GM11168 (cell line): ENCODE measurements around the gene TMEM196.

Source experiments
- in situ Hi-C: fragments of 300-500 bp; cut with MboI; formaldehyde crosslinking; loops from one replicate; pipeline ENCODE4 v1.12.0; 2022; ENCODE audit warnings: low sequenced_read_pairs; ENCODE audit not compliant: unreplicated experiment

The TMEM196 gene

GRCh38 chr7:19772841-19773760 is at the start of gene TMEM196:
Gene TMEM196, minus strand, starts transcription at chr7:19773617. Its CDS starts 921 bp downstream, at chr7:19772696.
- in situ Hi-C loops, result loop anchor here (25.0 kb wide), 3 partner anchors 389 to 814 kb away; partner anchors contain the start of gene ITGB8

- in situ Hi-C loops, result no loop called here
These were observed 42.7 kb upstream of the TMEM196 start for GRCh38 chr7:19816128-19816527.

GRCh38 chr7:19815546-19815945 is 42.1 kb upstream of the TMEM196 start:
- in situ Hi-C loops, result no loop called here

GRCh38 chr7:19814776-19815175 is 41.4 kb upstream of the TMEM196 start:
- in situ Hi-C loops, result no loop called here

GRCh38 chr7:19811386-19811785 is 38.0 kb upstream of the TMEM196 start:
- in situ Hi-C loops, result no loop called here

- in situ Hi-C loops, result no loop called here
These were observed 25.6 kb upstream of the TMEM196 start for GRCh38 chr7:19798986-19799385.

GRCh38 chr7:19783541-19783940 is 10.1 kb upstream of the TMEM196 start:
- in situ Hi-C loops, result no loop called here

GRCh38 chr7:19776981-19777380 is 3.6 kb upstream of the TMEM196 start:
- in situ Hi-C loops, result no loop called here

GRCh38 chr7:19775578-19775977 is 2.2 kb upstream of the TMEM196 start:
- in situ Hi-C loops, result no loop called here

GRCh38 chr7:19772306-19772705 is 1.1 kb downstream of the TMEM196 start:
- in situ Hi-C loops, result loop anchor here (25.0 kb wide), 3 partner anchors 390 to 815 kb away; partner anchors contain the start of gene ITGB8

GRCh38 chr7:19762631-19763030 is 10.8 kb downstream of the TMEM196 start:
- in situ Hi-C loops, result loop anchor here (25.0 kb wide), 3 partner anchors 400 to 825 kb away; partner anchors contain the start of gene ITGB8

GRCh38 chr7:19754521-19755116 is 18.8 kb downstream of the TMEM196 start:
- in situ Hi-C loops, result loop anchor here (25.0 kb wide), 3 partner anchors 408 to 833 kb away; partner anchors contain the start of gene ITGB8

GRCh38 chr7:19752020-19752419 is 21.4 kb downstream of the TMEM196 start:
- in situ Hi-C loops, result loop anchor here (25.0 kb wide), 3 partner anchors 410 to 835 kb away; partner anchors contain the start of gene ITGB8

GRCh38 chr7:19749658-19750057 is 23.8 kb downstream of the TMEM196 start:
- in situ Hi-C loops, result loop anchor here (25.0 kb wide), 3 partner anchors 413 to 838 kb away; partner anchors contain the start of gene ITGB8

- in situ Hi-C loops, result no loop called here
These were observed 25.6 kb downstream of the TMEM196 start for GRCh38 chr7:19747740-19748339.

- in situ Hi-C loops, result no loop called here
These were observed 29.3 kb downstream of the TMEM196 start for GRCh38 chr7:19744075-19744474.

GRCh38 chr7:19728716-19729115 is 44.7 kb downstream of the TMEM196 start:
- in situ Hi-C loops, result no loop called here

- in situ Hi-C loops, result no loop called here
These were observed 47.6 kb downstream of the TMEM196 start for GRCh38 chr7:19725770-19726169.

- in situ Hi-C loops, result no loop called here
These were observed 57.9 kb downstream of the TMEM196 start for GRCh38 chr7:19715499-19715898.

GRCh38 chr7:19713676-19714075 is 59.7 kb downstream of the TMEM196 start:
- in situ Hi-C loops, result no loop called here

- in situ Hi-C loops, result no loop called here
These were observed 64.2 kb downstream of the TMEM196 start for GRCh38 chr7:19709249-19709578.
